IPS DF 6.9 (cell line): ENCODE results near the gene ZC4H2.
"Not testable (repeated sequence)": the region's sequence is repeated elsewhere in the genome, so short reads cannot be mapped to it uniquely, and the experiment has no call there.

ENCODE experiments used
- DNase-seq: peaks from one replicate; pipeline ENCODE4 v3.0.0-alpha.2; 2013; ENCODE audit warnings: low read depth, low spot score
- H3K27ac ChIP-seq: one replicate; pipeline ENCODE4 v1.5.1; 2013; ENCODE audit warnings: low read length, control low read depth
- H3K27me3 ChIP-seq: 2 replicates; pipeline ENCODE4 v1.6.1; 2013; ENCODE audit warnings: mild to moderate bottlenecking, low read length; ENCODE audit not compliant: control insufficient read depth, insufficient read depth
- H3K36me3 ChIP-seq: 2 replicates; pipeline ENCODE4 v1.6.1; 2013; ENCODE audit warnings: low read length; ENCODE audit not compliant: control insufficient read depth, insufficient read depth
- H3K4me1 ChIP-seq: 2 replicates; pipeline ENCODE4 v1.6.1; 2013; ENCODE audit warnings: low read length; ENCODE audit not compliant: control insufficient read depth, insufficient read depth
- H3K4me3 ChIP-seq: 2 replicates; pipeline ENCODE4 v1.5.1; 2013; ENCODE audit warnings: mild to moderate bottlenecking, low read length
- H3K9me3 ChIP-seq: 2 replicates; pipeline ENCODE4 v1.6.1; 2013; ENCODE audit warnings: low read length, inconsistent platforms; ENCODE audit not compliant: control insufficient read depth, insufficient read depth
- WGBS: extraction: QIAGEN DNeasy Blood & Tissue Kit; methylation state at CpG from one replicate; pipeline ENCODE4 v1.1.7; 2013; ENCODE audit warnings: mixed read lengths, missing lambda C conversion rate; ENCODE audit not compliant: insufficient read length, insufficient coverage; 5-methylcytosine and 5-hydroxymethylcytosine counted together

ZC4H2 gene

GRCh38 chrX:64925480-64925879 lies 50.8 kb downstream of the ZC4H2 start:
- Histone ChIP-seq H3K4me3 (no peak overlapping the region), H3K27me3 (no peaks in the 10 kb centered on the region), H3K4me1 (no peaks in the 10 kb centered on the region), H3K9me3 (no peaks in the 10 kb centered on the region; the same call in 1 of the 2 replicates), H3K27ac (no peak overlapping the region), H3K36me3 (no peaks in the 10 kb centered on the region)
- no CpG with 5 or more reads among the region's 1 CpG for WGBS
- DNase-seq, result no peak

DNA sequence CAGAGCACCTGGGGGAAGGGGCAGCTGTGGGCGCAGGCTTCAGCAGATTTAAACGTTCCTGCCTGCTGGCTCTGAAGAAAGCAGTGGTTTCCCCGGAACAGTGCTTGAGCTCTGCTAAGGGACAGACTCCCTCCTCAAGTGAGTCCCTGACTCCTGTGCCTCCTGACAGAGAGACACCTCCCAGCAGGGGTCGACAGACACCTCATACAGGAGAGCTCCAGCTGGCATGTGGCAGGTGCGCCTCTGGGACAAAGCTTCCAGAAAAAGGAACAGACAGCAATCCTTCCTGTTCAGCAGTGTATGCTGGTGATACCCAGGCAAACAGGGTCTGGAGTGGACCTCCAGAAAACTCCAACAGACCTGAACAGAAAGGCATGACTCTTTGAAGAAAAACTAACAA lies 68.1 kb downstream of the ZC4H2 start:
- no peak overlapping the region for H3K27ac ChIP-seq
- H3K27me3 ChIP-seq, result no peaks in the 10 kb centered on the region
- no peaks in the 10 kb centered on the region for H3K36me3 ChIP-seq
- DNase-seq, result no peak
- WGBS, result no CpG with 5 or more reads among the region's 5 CpGs
- H3K4me3 ChIP-seq, result no peak overlapping the region
- H3K4me1 ChIP-seq, result no peaks in the 10 kb centered on the region
- H3K9me3 ChIP-seq, result no peaks in the 10 kb centered on the region

DNA sequence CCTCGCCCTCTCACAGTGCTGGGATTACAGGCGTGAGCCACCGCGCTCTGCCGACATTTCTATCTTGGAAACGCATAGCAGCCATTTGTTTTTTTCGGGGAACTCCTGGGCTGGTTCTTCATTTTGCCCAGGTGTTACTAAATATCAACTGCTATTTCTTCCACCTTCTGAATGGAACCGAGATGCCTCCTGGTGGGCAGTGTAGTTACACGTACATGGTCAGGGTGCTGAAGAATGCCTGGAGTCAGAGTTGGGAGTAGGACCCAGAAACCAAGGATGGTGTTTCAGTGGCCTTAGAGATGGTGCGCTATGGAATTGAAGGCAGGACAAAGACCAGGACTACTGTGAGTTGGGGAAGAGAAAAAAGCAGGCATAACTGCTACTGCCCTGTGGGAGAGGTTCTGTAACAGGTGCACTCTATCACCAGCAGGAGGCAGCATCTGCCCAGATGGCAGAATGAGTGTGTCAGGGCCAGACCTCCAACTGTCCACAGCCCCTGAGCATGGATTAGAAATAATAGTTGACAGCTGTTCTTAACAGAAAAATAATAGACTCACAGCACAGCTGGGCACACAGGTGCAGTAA lies 81.7 kb downstream of the ZC4H2 start:
- Histone ChIP-seq H3K9me3 (no peaks in the 10 kb centered on the region), H3K36me3 (no peaks in the 10 kb centered on the region), H3K4me3 (no peak overlapping the region), H3K4me1 (no peaks in the 10 kb centered on the region), H3K27me3 (no peaks in the 10 kb centered on the region), H3K27ac (no peak overlapping the region)
- WGBS, result no CpG with 5 or more reads among the region's 10 CpGs
- DNase-seq, result peak; percentile 35

- Histone ChIP-seq H3K36me3 (no peaks in the 10 kb centered on the region), H3K27ac (no peak overlapping the region), H3K9me3 (no peaks in the 10 kb centered on the region), H3K27me3 (no peaks in the 10 kb centered on the region), H3K4me1 (no peaks in the 10 kb centered on the region), H3K4me3 (no peak overlapping the region)
- no peak for DNase-seq
Observed at GRCh38 chrX:64885850-64886249, 90.4 kb downstream of the ZC4H2 start.

DNA sequence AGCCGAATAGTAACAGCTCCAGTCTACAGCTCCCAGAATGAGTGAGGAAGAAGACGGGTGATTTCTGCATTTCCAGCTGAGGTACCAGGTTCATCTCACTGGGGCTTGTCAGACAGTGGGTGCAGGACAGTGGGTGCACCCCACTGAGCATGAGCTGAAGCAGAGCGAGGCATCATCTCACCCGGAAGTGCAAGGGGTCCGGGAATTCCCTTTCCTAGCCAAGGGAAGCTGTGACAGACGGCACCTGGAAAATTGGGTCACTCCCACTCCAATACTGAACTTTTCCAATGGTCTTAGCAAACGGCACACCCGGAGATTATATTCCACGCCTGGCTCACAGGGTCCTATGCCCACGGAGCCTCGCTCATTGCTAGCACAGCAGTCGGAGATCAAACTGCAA lies 97.5 kb downstream of the ZC4H2 start:
- WGBS, result no CpG with 5 or more reads among the region's 12 CpGs
- H3K27me3 ChIP-seq, DNase-seq, H3K27ac ChIP-seq, H3K4me3 ChIP-seq, H3K4me1 ChIP-seq, H3K36me3 ChIP-seq, H3K9me3 ChIP-seq: not testable (repeated sequence)

DNA sequence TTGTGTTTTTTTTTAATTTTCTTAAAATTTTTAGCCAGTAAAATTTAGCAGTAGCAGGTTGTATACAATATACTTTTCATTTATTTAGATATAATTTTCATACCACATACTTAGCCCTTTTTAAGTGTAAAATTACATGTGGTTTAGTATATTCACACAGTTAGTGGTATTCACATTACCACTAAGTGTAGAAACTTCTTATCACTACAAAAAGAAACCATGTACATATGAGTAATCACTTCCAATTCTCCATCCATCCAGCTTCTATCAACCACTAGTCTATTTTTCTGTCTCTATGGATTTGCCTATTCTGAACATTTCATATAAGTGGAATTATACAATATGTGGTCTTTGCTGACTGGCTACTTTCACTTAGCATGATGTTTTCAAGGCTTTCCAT lies 109.0 kb downstream of the ZC4H2 start:
- Histone ChIP-seq H3K36me3 (no peaks in the 10 kb centered on the region), H3K4me1 (no peaks in the 10 kb centered on the region), H3K9me3 (no peaks in the 10 kb centered on the region), H3K4me3 (no peak overlapping the region), H3K27ac (no peak overlapping the region), H3K27me3 (no peaks in the 10 kb centered on the region)
- no peak for DNase-seq
